H1 (cell line): ENCODE measurements around the gene VEZT.
"Not testable (repeated sequence)": the region's sequence is repeated elsewhere in the genome, so short reads cannot be mapped to it uniquely, and the experiment has no call there.

Experiments used
- BACH1 ChIP-seq: IDR thresholded peaks from 2 replicates; pipeline ENCODE4 v1.6.1; 2012; ENCODE audit warnings: low read length, improper control_type of control experiment
- CHD2 ChIP-seq: IDR thresholded peaks from 2 replicates; pipeline ENCODE4 v1.6.1; 2012; ENCODE audit warnings: low read length, improper control_type of control experiment
- CREB1 ChIP-seq: IDR thresholded peaks from 2 replicates; pipeline ENCODE4 v1.6.1; 2012; ENCODE audit warnings: inconsistent platforms
- RAD21 ChIP-seq, 2 experiments: IDR thresholded peaks in 1 of 2; conservative IDR thresholded peaks in 1 of 2; 2 replicates each; pipeline ENCODE4 v1.6.1; 2011; ENCODE audit warnings: low read depth in 2 of 2, low read length in 2 of 2, improper control_type of control experiment in 1 of 2, inconsistent platforms in 1 of 2, mild to moderate bottlenecking in 1 of 2, moderate library complexity in 1 of 2
- ZNF274 ChIP-seq: IDR thresholded peaks from 2 replicates; pipeline ENCODE4 v1.7.0; 2012; ENCODE audit warnings: low read length, borderline replicate concordance; ENCODE audit errors: extremely low read depth
- TF ChIP-seq, protein P1 (sequence below), 3 experiments: IDR thresholded peaks; 1 replicate in 2 of 3; 2 replicates in 1 of 3; pipeline versions ENCODE4 v1.5.1 to v1.6.1; 2011; ENCODE audit warnings: low read length in 3 of 3, mild to moderate bottlenecking in 3 of 3, inconsistent platforms in 2 of 3, low read depth in 1 of 3, moderate library complexity in 1 of 3; ENCODE audit not compliant: insufficient read depth in 1 of 3; ENCODE audit errors: control extremely low read depth in 1 of 3
- TF ChIP-seq, protein P2 (sequence below): IDR thresholded peaks from 2 replicates; pipeline ENCODE4 v1.6.1; 2012; ENCODE audit warnings: inconsistent platforms

DNA sequence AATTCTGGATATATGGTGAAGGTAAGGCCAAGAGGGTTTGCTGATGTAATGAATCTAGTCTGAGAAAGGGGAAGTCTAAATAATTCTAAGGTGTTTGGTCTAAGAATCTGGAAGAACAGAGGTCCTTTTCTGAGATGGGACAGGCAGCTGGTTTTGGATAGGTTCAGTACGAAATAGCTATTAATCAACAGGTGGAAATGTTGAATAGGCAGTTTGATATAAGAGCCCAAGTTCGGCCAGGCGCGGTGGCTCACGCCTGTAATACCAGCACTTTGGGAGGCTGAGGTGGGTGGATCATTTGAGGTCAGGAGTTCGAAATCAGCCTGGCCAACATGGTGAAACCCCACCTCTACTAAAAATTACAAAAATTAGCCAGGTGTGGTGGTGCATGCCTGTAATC, 97.1 kb downstream of the VEZT start:
- TF ChIP-seq, protein P1, sequence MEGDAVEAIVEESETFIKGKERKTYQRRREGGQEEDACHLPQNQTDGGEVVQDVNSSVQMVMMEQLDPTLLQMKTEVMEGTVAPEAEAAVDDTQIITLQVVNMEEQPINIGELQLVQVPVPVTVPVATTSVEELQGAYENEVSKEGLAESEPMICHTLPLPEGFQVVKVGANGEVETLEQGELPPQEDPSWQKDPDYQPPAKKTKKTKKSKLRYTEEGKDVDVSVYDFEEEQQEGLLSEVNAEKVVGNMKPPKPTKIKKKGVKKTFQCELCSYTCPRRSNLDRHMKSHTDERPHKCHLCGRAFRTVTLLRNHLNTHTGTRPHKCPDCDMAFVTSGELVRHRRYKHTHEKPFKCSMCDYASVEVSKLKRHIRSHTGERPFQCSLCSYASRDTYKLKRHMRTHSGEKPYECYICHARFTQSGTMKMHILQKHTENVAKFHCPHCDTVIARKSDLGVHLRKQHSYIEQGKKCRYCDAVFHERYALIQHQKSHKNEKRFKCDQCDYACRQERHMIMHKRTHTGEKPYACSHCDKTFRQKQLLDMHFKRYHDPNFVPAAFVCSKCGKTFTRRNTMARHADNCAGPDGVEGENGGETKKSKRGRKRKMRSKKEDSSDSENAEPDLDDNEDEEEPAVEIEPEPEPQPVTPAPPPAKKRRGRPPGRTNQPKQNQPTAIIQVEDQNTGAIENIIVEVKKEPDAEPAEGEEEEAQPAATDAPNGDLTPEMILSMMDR (IDR thresholded peaks at IDR 0.05; ENCODE audit: control extremely low read depth in 1 of 3, insufficient read depth in 1 of 3, low read depth in 1 of 3, low read length in 3 of 3), result not testable (repeated sequence)
- TF ChIP-seq CHD2; ZNF274; BACH1; RAD21 (IDR thresholded peaks at IDR 0.05 in 1 of 2, conservative IDR thresholded peaks at IDR 0.05 in 1 of 2; ENCODE audit: low read depth in 2 of 2, low read length in 2 of 2); CREB1: not testable (repeated sequence)
- TF ChIP-seq, protein P2, sequence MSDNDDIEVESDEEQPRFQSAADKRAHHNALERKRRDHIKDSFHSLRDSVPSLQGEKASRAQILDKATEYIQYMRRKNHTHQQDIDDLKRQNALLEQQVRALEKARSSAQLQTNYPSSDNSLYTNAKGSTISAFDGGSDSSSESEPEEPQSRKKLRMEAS, result not testable (repeated sequence)
